Ishikawa (cell line): ENCODE measurements around the gene JMJD1C.

ENCODE experiments used
- CEBPB ChIP-seq: IDR thresholded peaks from 2 replicates; pipeline ENCODE4 v1.6.1; 2012
- CREB1 ChIP-seq: IDR thresholded peaks from 2 replicates; pipeline ENCODE4 v1.6.1; 2012; ENCODE audit warnings: low read depth
- EGR1 ChIP-seq: IDR thresholded peaks from 2 replicates; pipeline ENCODE4 v1.6.1; 2012
- EP300 ChIP-seq: IDR thresholded peaks from 2 replicates; pipeline ENCODE4 v1.6.1; 2012; ENCODE audit warnings: borderline replicate concordance
- FOXM1 ChIP-seq: IDR thresholded peaks from 2 replicates; pipeline ENCODE4 v1.6.1; 2012; ENCODE audit warnings: low read depth, borderline replicate concordance
- MAX ChIP-seq: IDR thresholded peaks from 2 replicates; pipeline ENCODE4 v1.6.1; 2012
- NFIC ChIP-seq: IDR thresholded peaks from 2 replicates; pipeline ENCODE4 v1.6.1; 2012
- RAD21 ChIP-seq: IDR thresholded peaks from 2 replicates; pipeline ENCODE4 v1.6.1; 2012; ENCODE audit warnings: low read depth
- REST ChIP-seq: IDR thresholded peaks from 2 replicates; pipeline ENCODE4 v1.6.1; 2012; ENCODE audit warnings: low read depth, mild to moderate bottlenecking
- TAF1 ChIP-seq: IDR thresholded peaks from 2 replicates; pipeline ENCODE4 v1.6.1; 2012; ENCODE audit warnings: low read depth, mild to moderate bottlenecking
- TCF12 ChIP-seq: IDR thresholded peaks from 2 replicates; pipeline ENCODE4 v1.6.1; 2012; ENCODE audit warnings: low read depth
- TEAD4 ChIP-seq: IDR thresholded peaks from 2 replicates; pipeline ENCODE4 v1.6.1; 2012
- USF1 ChIP-seq: IDR thresholded peaks from 2 replicates; pipeline ENCODE4 v1.6.1; 2012
- YY1 ChIP-seq: IDR thresholded peaks from 2 replicates; pipeline ENCODE4 v1.6.1; 2012; ENCODE audit warnings: low read depth
- ZBTB7A ChIP-seq: IDR thresholded peaks from 2 replicates; pipeline ENCODE4 v1.6.1; 2012; ENCODE audit warnings: low read depth

Gene JMJD1C

GRCh38 chr10:63133821-63134557 is 331.8 kb downstream of the JMJD1C start:
- no peak for TF ChIP-seq YY1
- no peak for TF ChIP-seq FOXM1
- no peak for TF ChIP-seq CREB1
- TF ChIP-seq CEBPB: no peak
- TF ChIP-seq ZBTB7A: no peak
- TF ChIP-seq EP300: no peak
- no peak for TF ChIP-seq USF1
- no peak for TF ChIP-seq TCF12
- TF ChIP-seq NFIC: no peak
- TF ChIP-seq MAX: no peak
- TF ChIP-seq TAF1: no peak
- no peak for TF ChIP-seq EGR1
- no peak for TF ChIP-seq REST
- TF ChIP-seq TEAD4: no peak
- no peak for TF ChIP-seq RAD21

GRCh38 chr10:63133056-63133820 is 332.5 kb downstream of the JMJD1C start, which contains the start of gene NRBF2:
Gene NRBF2, plus strand, starts transcription at chr10:63133328. Its CDS starts 143 bp downstream, at chr10:63133471.
- TF ChIP-seq RAD21 (no peak), CEBPB (no peak), YY1 (peak; percentile 79; the same call in 1 of the 2 replicates), ZBTB7A (0 out of 2 replicates have a peak, but pooled peaks have one; percentile 36), USF1 (peak; percentile 98), FOXM1 (no peak), EP300 (no peak), REST (no peak), TCF12 (no peak; the same call in 1 of the 2 replicates), TAF1 (peak; percentile 93), TEAD4 (no peak), MAX (peak; percentile 92), CREB1 (peak; percentile 66)

- TF ChIP-seq EP300 (no peak), TEAD4 (no peak), CREB1 (no peak), YY1 (no peak; the same call in 1 of the 2 replicates), EGR1 (no peak), NFIC (no peak), TAF1 (no peak), RAD21 (no peak), USF1 (no peak), CEBPB (no peak), FOXM1 (no peak), REST (no peak)
Observed at GRCh38 chr10:63132651-63133055, 333.1 kb downstream of the JMJD1C start.
